Left ventricle myocardium inferior (tissue), 1 donor: ENCODE data around the gene UHRF1. TPM values are rescaled to one million over a fixed set of nuclear protein-coding genes. Genes with fewer than 3 reads are reported as not detected.
"Not testable (repeated sequence)": the region's sequence is repeated elsewhere in the genome, so short reads cannot be mapped to it uniquely, and the experiment has no call there.

Experiments used
- DNase-seq: peaks from one replicate; pipeline ENCODE4 v3.0.0-alpha.2; 2020
- H3K27ac ChIP-seq: fragments of 200-600 bp; replicated peaks from 2 replicates; pipeline ENCODE4 v1.8.0; 2021
- H3K27me3 ChIP-seq: fragments of 200-600 bp; 2 replicates; pipeline ENCODE4 v1.8.0; 2021; ENCODE audit warnings: low read depth
- H3K36me3 ChIP-seq: fragments of 200-600 bp; 2 replicates; pipeline ENCODE4 v1.8.0; 2021
- H3K4me1 ChIP-seq: fragments of 200-600 bp; 2 replicates; pipeline ENCODE4 v1.8.0; 2021
- H3K4me3 ChIP-seq: fragments of 200-600 bp; 2 replicates; pipeline ENCODE4 v1.8.0; 2021; ENCODE audit warnings: mild to moderate bottlenecking, moderate library complexity
- H3K9me3 ChIP-seq: fragments of 200-600 bp; replicated peaks from 2 replicates; pipeline ENCODE4 v1.8.0; 2021
- CTCF ChIP-seq: fragments of 200-600 bp; IDR thresholded peaks from 2 replicates; pipeline ENCODE4 v1.8.0; 2021; ENCODE audit warnings: antibody characterized with exemption, mild to moderate bottlenecking, borderline replicate concordance
- intact Hi-C: fragments of 100-400 bp; cut with micrococcal nuclease; formaldehyde crosslinking; loops from one replicate; pipeline ENCODE4 v1.11.0; 2022
- total RNA-seq: library from RNA; stranded (reverse); fragmentation: NEBNext Ultra II Directional; extraction: Animal tissue kit (Norgen Biotek cat#: 25700); gene quantifications from one replicate; pipeline ENCODE4 v1.2.1, GENCODE V29; 2021
- donor health status: DM: no; HTN: yes; CAD: no; lungs with severe emphysema.

The UHRF1 gene
- total RNA-seq, 1 donor from 2014 or later: 1.3 TPM

GRCh38 chr19:4951656-4952055, 42.4 kb downstream of the UHRF1 start:
- DNase-seq: no peak
- no peak for TF ChIP-seq CTCF
- H3K27me3 ChIP-seq: no peaks in the 10 kb centered on the region

GRCh38 chr19:4952945-4953344, 43.6 kb downstream of the UHRF1 start:
- peaks cover 4% of the 10 kb centered on the region for H3K4me1 ChIP-seq
- no peaks in the 10 kb centered on the region for H3K9me3 ChIP-seq
- H3K27me3 ChIP-seq: no peaks in the 10 kb centered on the region
- no peak overlapping the region for H3K27ac ChIP-seq
- TF ChIP-seq CTCF: no peak
- no peaks in the 10 kb centered on the region for H3K36me3 ChIP-seq
- H3K4me3 ChIP-seq: no peak overlapping the region
- intact Hi-C loops: no loop called here
- no peak for DNase-seq

More at GRCh38 chr19:4951656-4952055, 42.4 kb downstream of the UHRF1 start:
- intact Hi-C loops: no loop called here
- Histone ChIP-seq H3K36me3 (no peaks in the 10 kb centered on the region), H3K9me3 (no peaks in the 10 kb centered on the region), H3K27ac (no peak overlapping the region), H3K4me3 (no peak overlapping the region), H3K4me1 (peaks cover 4% of the 10 kb centered on the region)

GRCh38 chr19:4954320-4955149, 45.2 kb downstream of the UHRF1 start:
- DNase-seq, H3K36me3 ChIP-seq, H3K9me3 ChIP-seq, H3K4me1 ChIP-seq, H3K27ac ChIP-seq, H3K4me3 ChIP-seq, H3K27me3 ChIP-seq, intact Hi-C loops: not testable (repeated sequence)

GRCh38 chr19:4955274-4955673, 46.0 kb downstream of the UHRF1 start:
- Histone ChIP-seq H3K9me3 (no peaks in the 10 kb centered on the region), H3K36me3 (no peaks in the 10 kb centered on the region), H3K4me1 (peaks cover 4% of the 10 kb centered on the region), H3K27me3 (no peaks in the 10 kb centered on the region), H3K27ac (no peak overlapping the region), H3K4me3 (no peak overlapping the region)
- no peak for TF ChIP-seq CTCF
- no peak for DNase-seq
- intact Hi-C loops: no loop called here

- Histone ChIP-seq H3K9me3 (no peaks in the 10 kb centered on the region), H3K4me3 (no peak overlapping the region), H3K27me3 (no peaks in the 10 kb centered on the region), H3K36me3 (no peaks in the 10 kb centered on the region), H3K27ac (no peak overlapping the region), H3K4me1 (no peaks in the 10 kb centered on the region)
- intact Hi-C loops: no loop called here
- DNase-seq: no peak
- TF ChIP-seq CTCF: no peak
Observed at GRCh38 chr19:4957981-4958380, 48.7 kb downstream of the UHRF1 start.

GRCh38 chr19:4962085-4962619, 52.9 kb downstream of the UHRF1 start:
- Histone ChIP-seq H3K9me3 (no peaks in the 10 kb centered on the region), H3K4me1 (no peaks in the 10 kb centered on the region), H3K27me3 (no peaks in the 10 kb centered on the region), H3K4me3 (no peak overlapping the region), H3K27ac (no peak overlapping the region), H3K36me3 (no peaks in the 10 kb centered on the region)
- no peak for TF ChIP-seq CTCF
- no peak for DNase-seq
- intact Hi-C loops: no loop called here
